OCI-LY1 (cell line): ENCODE data around the gene IPO13.

Experiments used
- H2AFZ ChIP-seq: fragments of 200-600 bp; sonication (generic), shearing (Covaris generic); 2 replicates; pipeline ENCODE4 v1.6.0; 2014; ENCODE audit warnings: antibody characterized with exemption, mild to moderate bottlenecking, low read length
- H3F3A ChIP-seq: fragments of 200-600 bp; sonication (generic), shearing (Covaris generic); 2 replicates; pipeline ENCODE4 v1.6.0; 2014; ENCODE audit warnings: mild to moderate bottlenecking, antibody characterized with exemption, low read length, moderate library complexity; ENCODE audit not compliant: insufficient read depth
- H3K27ac ChIP-seq: fragments of 200-600 bp; sonication (generic); 2 replicates; pipeline ENCODE4 v1.5.1; 2014; ENCODE audit warnings: low read length, mixed run types, mild to moderate bottlenecking, low read depth; ENCODE audit not compliant: poor library complexity, severe bottlenecking
- H3K27me3 ChIP-seq: fragments of 200-600 bp; sonication (generic); 2 replicates; pipeline ENCODE4 v1.6.0; 2014; ENCODE audit warnings: antibody characterized with exemption, mild to moderate bottlenecking, low read length, moderate library complexity; ENCODE audit not compliant: insufficient read depth
- H3K36me3 ChIP-seq: fragments of 200-600 bp; sonication (generic); 2 replicates; pipeline ENCODE4 v1.6.1; 2014; ENCODE audit warnings: mild to moderate bottlenecking, antibody characterized with exemption, low read length, moderate library complexity, mixed read lengths; ENCODE audit not compliant: insufficient read depth
- H3K4me1 ChIP-seq: fragments of 200-600 bp; sonication (generic); 2 replicates; pipeline ENCODE4 v1.5.1; 2014; ENCODE audit warnings: mild to moderate bottlenecking, low read length, moderate library complexity; ENCODE audit not compliant: insufficient read depth, severe bottlenecking
- H3K4me2 ChIP-seq: fragments of 200-600 bp; sonication (generic), shearing (Covaris generic); 2 replicates; pipeline ENCODE4 v1.6.1; 2014; ENCODE audit warnings: low read length
- H3K4me3 ChIP-seq: fragments of 200-600 bp; sonication (generic); 2 replicates; pipeline ENCODE4 v1.5.1; 2014; ENCODE audit warnings: low read length, low read depth, mild to moderate bottlenecking, mixed read lengths; ENCODE audit not compliant: poor library complexity, severe bottlenecking
- H3K79me2 ChIP-seq: fragments of 200-600 bp; shearing (Covaris generic); 2 replicates; pipeline ENCODE4 v1.6.1; 2016; ENCODE audit warnings: mixed run types, low read length, mixed read lengths; ENCODE audit not compliant: insufficient read depth
- H3K9ac ChIP-seq: fragments of 200-600 bp; sonication (generic), shearing (Covaris generic); 2 replicates; pipeline ENCODE4 v1.6.1; 2014; ENCODE audit warnings: mild to moderate bottlenecking, low read length, mixed read lengths
- H3K9me2 ChIP-seq: fragments of 200-600 bp; sonication (generic), shearing (Covaris generic); 2 replicates; pipeline ENCODE4 v1.6.1; 2014; ENCODE audit warnings: low read depth, mild to moderate bottlenecking, low read length, mixed read lengths
- H3K9me3 ChIP-seq: fragments of 200-600 bp; shearing (Covaris generic); 2 replicates; pipeline ENCODE4 v1.6.1; 2014; ENCODE audit warnings: low read length, mixed read lengths
- H4K20me1 ChIP-seq: fragments of 200-600 bp; sonication (generic), shearing (Covaris generic); 2 replicates; pipeline ENCODE4 v1.6.0; 2016; ENCODE audit warnings: mild to moderate bottlenecking, low read length; ENCODE audit not compliant: insufficient read depth
- EZH2 ChIP-seq: fragments of 200-600 bp; sonication (generic), shearing (Covaris generic); IDR thresholded peaks from 2 replicates; pipeline ENCODE4 v1.8.0; 2017; ENCODE audit warnings: borderline replicate concordance, mixed run types, mild to moderate bottlenecking, antibody characterized with exemption, low read length, moderate library complexity, mixed read lengths
- TF ChIP-seq, protein P1 (sequence below): fragments of 200-600 bp; sonication (generic), shearing (Covaris generic); IDR thresholded peaks from 2 replicates; pipeline ENCODE4 v1.5.1; 2017; ENCODE audit warnings: mild to moderate bottlenecking, antibody characterized with exemption, low read length, moderate library complexity, mixed read lengths

IPO13 gene

DNA sequence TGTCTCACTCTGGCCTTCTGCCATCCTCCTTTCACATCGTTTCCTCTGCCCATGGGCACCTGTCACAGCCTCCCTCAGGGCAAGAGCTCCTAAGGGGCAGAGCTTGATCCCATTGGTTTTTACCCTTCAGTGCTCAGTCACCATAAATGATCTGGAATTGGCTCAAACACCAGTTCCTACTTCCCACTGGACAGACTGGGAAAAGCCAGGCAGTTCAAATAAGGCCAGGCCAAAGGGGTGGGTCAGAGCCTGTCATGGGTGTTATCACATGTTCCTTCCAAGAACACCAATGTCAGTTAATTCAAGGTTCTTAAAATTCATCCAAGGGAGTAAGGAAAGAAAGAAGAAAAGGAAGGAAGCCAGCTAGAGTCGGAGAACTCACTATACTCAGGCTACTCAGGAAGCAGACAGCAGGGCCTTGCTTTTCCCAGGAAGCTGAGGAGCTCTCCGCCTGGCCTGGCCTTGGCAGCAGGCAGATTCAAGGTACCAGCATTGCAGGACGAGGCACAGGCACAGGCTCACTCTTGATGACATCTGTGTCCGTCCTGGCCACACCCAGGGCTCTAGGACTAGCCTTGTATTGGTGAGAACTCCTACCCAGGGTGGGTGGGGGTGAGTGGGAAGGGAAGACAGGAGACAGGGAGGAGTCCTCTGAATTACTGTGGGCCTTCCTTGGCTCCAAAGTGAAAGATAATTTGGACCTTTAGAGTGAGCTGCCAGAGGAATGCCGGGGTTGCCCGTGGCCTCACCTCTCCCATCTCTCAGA lies 45.4 kb upstream of the IPO13 start:
- H3K27ac ChIP-seq, result no peak overlapping the region
- no peaks in the 10 kb centered on the region for H3K79me2 ChIP-seq
- H3F3A ChIP-seq, result no peaks in the 10 kb centered on the region
- no peaks in the 10 kb centered on the region for H3K9me3 ChIP-seq
- no peaks in the 10 kb centered on the region for H3K4me1 ChIP-seq
- H3K4me3 ChIP-seq, result no peak overlapping the region
- no peaks in the 10 kb centered on the region for H3K27me3 ChIP-seq
- H3K36me3 ChIP-seq, result peaks cover 13% of the 10 kb centered on the region; the same call in 1 of the 2 replicates
- H3K9ac ChIP-seq, result no peak overlapping the region
- no peak overlapping the region for H2AFZ ChIP-seq
- H3K9me2 ChIP-seq, result no peaks in the 10 kb centered on the region
- no peaks in the 10 kb centered on the region for H4K20me1 ChIP-seq
- TF ChIP-seq EZH2, result no peak
- TF ChIP-seq, protein P1, sequence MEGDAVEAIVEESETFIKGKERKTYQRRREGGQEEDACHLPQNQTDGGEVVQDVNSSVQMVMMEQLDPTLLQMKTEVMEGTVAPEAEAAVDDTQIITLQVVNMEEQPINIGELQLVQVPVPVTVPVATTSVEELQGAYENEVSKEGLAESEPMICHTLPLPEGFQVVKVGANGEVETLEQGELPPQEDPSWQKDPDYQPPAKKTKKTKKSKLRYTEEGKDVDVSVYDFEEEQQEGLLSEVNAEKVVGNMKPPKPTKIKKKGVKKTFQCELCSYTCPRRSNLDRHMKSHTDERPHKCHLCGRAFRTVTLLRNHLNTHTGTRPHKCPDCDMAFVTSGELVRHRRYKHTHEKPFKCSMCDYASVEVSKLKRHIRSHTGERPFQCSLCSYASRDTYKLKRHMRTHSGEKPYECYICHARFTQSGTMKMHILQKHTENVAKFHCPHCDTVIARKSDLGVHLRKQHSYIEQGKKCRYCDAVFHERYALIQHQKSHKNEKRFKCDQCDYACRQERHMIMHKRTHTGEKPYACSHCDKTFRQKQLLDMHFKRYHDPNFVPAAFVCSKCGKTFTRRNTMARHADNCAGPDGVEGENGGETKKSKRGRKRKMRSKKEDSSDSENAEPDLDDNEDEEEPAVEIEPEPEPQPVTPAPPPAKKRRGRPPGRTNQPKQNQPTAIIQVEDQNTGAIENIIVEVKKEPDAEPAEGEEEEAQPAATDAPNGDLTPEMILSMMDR, result no peak
- H3K4me2 ChIP-seq, result no peak overlapping the region

DNA sequence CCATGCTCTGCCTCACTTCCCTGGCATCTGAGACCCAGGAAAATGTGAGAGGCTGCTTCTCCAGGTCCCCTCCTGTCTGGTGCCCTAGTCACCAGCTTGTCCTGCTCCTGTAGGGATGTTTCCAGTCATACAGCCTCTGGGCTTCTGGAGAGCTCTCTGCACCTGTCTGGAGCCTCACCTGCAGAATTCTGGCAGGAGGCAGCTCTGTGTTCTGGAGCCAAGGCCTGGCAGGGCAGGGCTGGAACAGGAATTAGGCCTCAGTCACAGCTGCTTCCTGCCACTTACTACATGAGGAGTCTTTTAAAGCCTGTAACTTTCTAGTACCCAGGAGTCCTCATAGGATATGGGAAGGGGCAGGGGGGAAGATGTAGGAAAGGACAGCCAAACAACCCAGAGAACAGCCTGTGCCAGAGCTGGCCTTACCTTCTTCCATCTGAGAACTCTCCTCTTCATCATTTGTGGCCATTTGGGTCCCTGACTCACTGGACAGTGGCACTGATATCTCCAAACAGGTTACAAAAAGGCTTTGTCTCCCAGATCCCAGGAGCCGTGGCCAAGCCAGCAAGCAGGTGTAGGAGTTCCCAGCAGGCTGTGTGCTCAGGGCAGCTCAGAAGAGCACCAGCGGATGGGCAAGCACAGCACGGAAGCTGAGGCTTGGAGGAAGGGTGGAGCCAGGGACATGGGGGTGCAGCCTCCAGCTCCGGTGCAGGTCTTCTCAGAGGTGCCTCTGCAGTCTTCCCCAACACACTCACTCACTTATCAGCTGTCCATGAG lies 44.5 kb upstream of the IPO13 start:
- H3K9me2 ChIP-seq, result no peaks in the 10 kb centered on the region
- no peak overlapping the region for H3K27ac ChIP-seq
- no peaks in the 10 kb centered on the region for H3K79me2 ChIP-seq
- TF ChIP-seq, protein P1, result no peak
- TF ChIP-seq EZH2, result no peak
- no peaks in the 10 kb centered on the region for H4K20me1 ChIP-seq
- H3K4me1 ChIP-seq, result no peaks in the 10 kb centered on the region
- H3K9me3 ChIP-seq, result no peaks in the 10 kb centered on the region
- H2AFZ ChIP-seq, result no peak overlapping the region
- H3K9ac ChIP-seq, result no peak overlapping the region
- H3K4me2 ChIP-seq, result no peak overlapping the region
- H3K27me3 ChIP-seq, result no peaks in the 10 kb centered on the region
- H3K4me3 ChIP-seq, result no peak overlapping the region
- peaks cover 8% of the 10 kb centered on the region; the same call in 1 of the 2 replicates for H3K36me3 ChIP-seq
- H3F3A ChIP-seq, result no peaks in the 10 kb centered on the region

DNA sequence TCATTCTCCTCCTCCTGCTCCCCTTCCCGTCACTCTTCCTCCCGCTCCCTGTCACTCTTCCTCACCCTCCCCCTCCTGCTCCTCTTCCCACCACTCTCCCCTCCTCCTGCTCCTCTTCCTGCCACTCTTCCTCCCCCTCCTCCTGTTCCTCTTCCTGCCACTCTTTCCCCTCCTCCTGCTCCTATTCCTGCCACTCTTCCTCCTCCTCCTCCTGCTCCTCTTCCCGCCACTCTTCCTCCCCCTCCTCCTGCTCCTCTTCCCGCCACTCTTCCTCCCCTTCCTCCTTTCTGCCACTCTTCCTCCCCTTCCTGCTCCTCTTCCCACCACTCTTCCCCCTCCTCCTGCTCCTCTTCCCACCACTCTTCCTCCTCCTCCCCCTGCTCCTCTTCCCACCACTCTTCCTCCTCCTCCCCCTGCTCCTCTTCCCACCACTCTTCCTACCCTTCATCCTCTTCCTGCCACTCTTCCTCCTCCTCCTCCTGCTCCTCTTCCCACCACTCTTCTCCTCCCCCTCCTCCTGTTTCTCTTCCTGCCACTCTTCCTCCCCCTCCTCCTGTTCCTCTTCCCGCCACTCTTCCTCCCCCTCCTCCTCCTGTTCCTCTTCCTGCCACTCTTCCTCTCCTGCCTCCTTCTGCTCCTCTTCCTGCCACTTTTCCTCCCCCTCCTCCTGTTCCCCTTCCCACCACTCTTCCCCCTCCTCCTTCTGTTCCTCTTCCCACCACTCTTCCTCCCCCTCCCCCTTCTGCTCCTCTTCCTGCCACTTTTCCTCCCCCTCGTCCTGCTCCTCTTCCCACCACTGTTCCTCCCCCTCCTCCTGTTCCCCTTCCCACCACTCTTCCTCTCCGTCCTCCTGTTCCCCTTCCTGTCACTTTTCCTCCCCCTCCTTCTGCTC lies 41.8 kb upstream of the IPO13 start:
- no peak overlapping the region for H3K4me2 ChIP-seq
- H3K79me2 ChIP-seq, result no peaks in the 10 kb centered on the region
- H3K9me3 ChIP-seq, result no peaks in the 10 kb centered on the region
- no peak overlapping the region for H3K27ac ChIP-seq
- H2AFZ ChIP-seq, result no peak overlapping the region
- no peaks in the 10 kb centered on the region for H3K36me3 ChIP-seq
- H4K20me1 ChIP-seq, result no peaks in the 10 kb centered on the region
- no peaks in the 10 kb centered on the region for H3K4me1 ChIP-seq
- no peaks in the 10 kb centered on the region for H3F3A ChIP-seq
- H3K9me2 ChIP-seq, result no peaks in the 10 kb centered on the region
- no peak for TF ChIP-seq EZH2
- TF ChIP-seq, protein P1, result no peak
- no peak overlapping the region for H3K4me3 ChIP-seq
- H3K27me3 ChIP-seq, result no peaks in the 10 kb centered on the region
- no peak overlapping the region for H3K9ac ChIP-seq
